ENCODE results near the gene COL16A1. TPM values are rescaled to one million over a fixed set of nuclear protein-coding genes. Genes with fewer than 3 reads are reported as not detected.

Gene COL16A1
- total RNA-seq, 1 experiment from 2014 or later, result 6.2 TPM

DNA sequence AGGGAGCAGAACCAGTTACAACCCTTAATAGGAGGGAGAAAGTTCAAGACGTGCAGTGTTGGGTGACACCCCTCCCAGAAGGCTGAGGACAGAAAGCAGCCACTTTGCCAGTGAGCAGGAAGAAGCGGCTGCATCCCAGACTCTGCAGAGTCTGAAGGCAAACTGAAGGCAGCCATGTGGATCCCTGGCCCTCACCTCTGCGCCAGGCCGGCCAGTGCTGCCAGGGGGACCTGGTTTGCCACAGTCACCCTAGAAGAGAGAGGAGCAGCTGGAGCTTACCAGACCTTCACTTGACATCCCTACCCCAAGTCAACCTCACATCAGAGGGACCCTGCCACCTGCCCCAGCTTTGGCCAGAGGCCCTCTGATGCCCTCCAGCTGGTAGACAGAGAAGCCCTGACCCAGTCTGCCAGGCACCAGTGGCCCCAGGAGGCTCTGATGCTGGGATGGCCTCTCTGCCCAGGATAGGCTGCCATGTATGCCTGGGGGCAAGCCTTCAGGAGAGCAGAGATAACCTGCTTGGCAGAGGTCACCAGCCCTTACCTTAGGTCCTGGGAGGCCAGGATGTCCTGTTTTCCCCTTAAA lies 42.9 kb downstream of the COL16A1 start:
- Histone ChIP-seq H3K9ac (ENCODE audit: extremely low read depth, insufficient read length, low read length) (no peak overlapping the region), H3T11ph (ENCODE audit: low read length) (no peak overlapping the region), H3K27ac (ENCODE audit: insufficient read length, low read depth, low read length) (no peak overlapping the region), H3K9me3 (ENCODE audit: control insufficient read depth, low read depth, low read length) (no peaks in the 10 kb centered on the region), H2AFZ (ENCODE audit: low read length) (no peak overlapping the region), H2BK5ac (ENCODE audit: insufficient read length, low read length) (no peak overlapping the region), H3K4me1 (ENCODE audit: insufficient read depth, low read length) (no peaks in the 10 kb centered on the region), H3K23ac (ENCODE audit: insufficient read length, low read depth, low read length) (no peak overlapping the region), H2BK120ac (ENCODE audit: low read depth, low read length, poor library complexity, severe bottlenecking) (no peak overlapping the region), H2AK5ac (ENCODE audit: insufficient read length, low read length) (no peak overlapping the region), H3K27me3 (ENCODE audit: insufficient read depth, low read length) (no peaks in the 10 kb centered on the region), H3K56ac (ENCODE audit: insufficient read length, low read depth, low read length) (no peak overlapping the region), H2BK20ac (ENCODE audit: low read depth, low read length, poor library complexity, severe bottlenecking) (no peak overlapping the region), H2BK15ac (ENCODE audit: low read depth, low read length) (no peak overlapping the region), H3K14ac (ENCODE audit: insufficient read depth, low read length) (no peak overlapping the region), H4K5ac (ENCODE audit: insufficient read length, low read depth, low read length) (no peak overlapping the region), H3K18ac (ENCODE audit: insufficient read length, low read depth, low read length) (no peak overlapping the region), H3K4ac (ENCODE audit: low read depth, low read length) (no peak overlapping the region), H2BK12ac (ENCODE audit: insufficient read length, low read depth, low read length) (no peak overlapping the region), H3K79me1 (ENCODE audit: insufficient read depth, low read depth, low read length, poor library complexity, severe bottlenecking) (no peaks in the 10 kb centered on the region), H4K8ac (replicated peaks; ENCODE audit: insufficient read length, low read depth, low read length) (no peak overlapping the region), H3K79me2 (ENCODE audit: insufficient read depth, low read length) (no peaks in the 10 kb centered on the region), H3K4me2 (ENCODE audit: insufficient read depth, insufficient read length, low read length) (no peak overlapping the region), H3K23me2 (ENCODE audit: insufficient read length, low read depth, low read length, poor library complexity, severe bottlenecking) (no peaks in the 10 kb centered on the region), H4K91ac (ENCODE audit: insufficient read length, low read depth, low read length) (no peak overlapping the region), H4K20me1 (ENCODE audit: control insufficient read depth, insufficient read depth, insufficient read length) (peaks cover 4% of the 10 kb centered on the region)
- TF ChIP-seq, protein P1, sequence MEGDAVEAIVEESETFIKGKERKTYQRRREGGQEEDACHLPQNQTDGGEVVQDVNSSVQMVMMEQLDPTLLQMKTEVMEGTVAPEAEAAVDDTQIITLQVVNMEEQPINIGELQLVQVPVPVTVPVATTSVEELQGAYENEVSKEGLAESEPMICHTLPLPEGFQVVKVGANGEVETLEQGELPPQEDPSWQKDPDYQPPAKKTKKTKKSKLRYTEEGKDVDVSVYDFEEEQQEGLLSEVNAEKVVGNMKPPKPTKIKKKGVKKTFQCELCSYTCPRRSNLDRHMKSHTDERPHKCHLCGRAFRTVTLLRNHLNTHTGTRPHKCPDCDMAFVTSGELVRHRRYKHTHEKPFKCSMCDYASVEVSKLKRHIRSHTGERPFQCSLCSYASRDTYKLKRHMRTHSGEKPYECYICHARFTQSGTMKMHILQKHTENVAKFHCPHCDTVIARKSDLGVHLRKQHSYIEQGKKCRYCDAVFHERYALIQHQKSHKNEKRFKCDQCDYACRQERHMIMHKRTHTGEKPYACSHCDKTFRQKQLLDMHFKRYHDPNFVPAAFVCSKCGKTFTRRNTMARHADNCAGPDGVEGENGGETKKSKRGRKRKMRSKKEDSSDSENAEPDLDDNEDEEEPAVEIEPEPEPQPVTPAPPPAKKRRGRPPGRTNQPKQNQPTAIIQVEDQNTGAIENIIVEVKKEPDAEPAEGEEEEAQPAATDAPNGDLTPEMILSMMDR (conservative IDR thresholded peaks at IDR 0.05), result no peak
- Mint-ChIP-seq H3K27me3 (ENCODE audit: low read depth) (peaks cover 4% of the 10 kb centered on the region), H3K36me3 (ENCODE audit: insufficient read depth in 1 of 3, low read depth in 3 of 3) (no peaks in the 10 kb centered on the region; a peak in 1 of 7 replicates), H3K4me3 (no peak overlapping the region), H3K27ac (peak overlapping the region in 1 of 3 experiments; percentile 91; a peak in 1 of 7 replicates), H3K4me1 (peaks cover 3 to 6% of the 10 kb centered on the region in 2 experiments), H3K9me3 (no peaks in the 10 kb centered on the region)
- no peak for DNase-seq
- WGBS (ENCODE audit: extremely low coverage, insufficient read length, low lambda C conversion rate), result no CpG with 5 or more reads among the region's 4 CpGs

All from H9 (cell line).